ENCODE data around the gene OR1A2.
"Not testable (repeated sequence)": the region's sequence is repeated elsewhere in the genome, so short reads cannot be mapped to it uniquely, and the experiment has no call there.

DNA sequence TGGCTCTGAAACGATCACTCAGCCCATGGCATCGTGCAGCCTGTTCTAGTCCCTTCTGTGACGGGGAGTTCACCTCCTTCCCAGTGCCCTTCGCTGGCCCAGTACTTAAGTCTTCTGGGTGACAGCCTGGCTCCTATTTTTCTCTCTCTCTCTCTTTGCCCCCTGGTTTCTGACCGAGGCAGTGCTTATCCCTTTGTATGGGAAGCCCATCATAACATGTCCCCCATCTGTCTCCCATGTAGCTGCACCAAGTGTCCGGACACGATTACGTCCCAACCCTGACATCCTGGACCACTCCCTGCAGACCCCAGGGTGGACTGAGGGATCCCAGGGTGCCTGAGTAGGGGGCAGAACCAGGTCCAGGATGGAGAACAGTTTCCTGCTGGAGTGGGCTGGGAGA, 35.0 kb downstream of the OR1A2 start:
- TF ChIP-seq POLR2AphosphoS5, POLR2A, TAF1, SPI1, POU2F2 (IDR thresholded peaks at IDR 0.05; ENCODE audit: low read depth, low read length): not testable (repeated sequence)
